GM12873 (cell line): ENCODE measurements around the gene PITPNC1.

Experiments
- CTCF ChIP-seq: IDR thresholded peaks from 2 replicates; pipeline ENCODE4 v1.5.1; 2012; ENCODE audit warnings: low read depth, mild to moderate bottlenecking, moderate library complexity, low read length, control low read depth; ENCODE audit not compliant: insufficient read depth; ENCODE audit errors: missing control alignments

PITPNC1 gene

GRCh38 chr17:67435786-67436185 is 58.7 kb downstream of the PITPNC1 start:
- no peak for TF ChIP-seq CTCF

- no peak for TF ChIP-seq CTCF
Observed at GRCh38 chr17:67436233-67436632, 59.2 kb downstream of the PITPNC1 start.

- no peak for TF ChIP-seq CTCF
Observed at GRCh38 chr17:67438667-67439066, 61.6 kb downstream of the PITPNC1 start.

- TF ChIP-seq CTCF, result no peak
Observed at GRCh38 chr17:67439269-67439668, 62.2 kb downstream of the PITPNC1 start.

GRCh38 chr17:67440277-67441051 is 63.4 kb downstream of the PITPNC1 start:
- no peak for TF ChIP-seq CTCF

GRCh38 chr17:67441052-67441895 is 64.2 kb downstream of the PITPNC1 start:
- TF ChIP-seq CTCF, result no peak

- TF ChIP-seq CTCF, result no peak
Observed at GRCh38 chr17:67441896-67442219, 64.8 kb downstream of the PITPNC1 start.
